ENCODE results near the gene FANCC. TPM values are rescaled to one million over a fixed set of nuclear protein-coding genes. Genes with fewer than 3 reads are reported as not detected.

Gene FANCC
- total RNA-seq, 1 donor, result 5.4 TPM

- Histone ChIP-seq H3K27me3 (ENCODE audit: insufficient read depth, low read length) (no peaks in the 10 kb centered on the region), H4K20me1 (ENCODE audit: insufficient read depth, low read length) (peaks cover 3% of the 10 kb centered on the region), H3K27ac (ENCODE audit: low read depth, low read length) (no peak overlapping the region), H3K79me2 (ENCODE audit: insufficient read depth, low read length) (peaks cover 8% of the 10 kb centered on the region), H3K9me3 (ENCODE audit: low read depth, low read length) (no peaks in the 10 kb centered on the region), H3K36me3 (ENCODE audit: insufficient read depth, low read length) (peaks cover 23% of the 10 kb centered on the region), H2AFZ (ENCODE audit: low read length) (no peak overlapping the region), H3K4me1 (ENCODE audit: insufficient read depth, low read length) (peaks cover 24% of the 10 kb centered on the region), H3K4me2 (ENCODE audit: insufficient read depth, low read length) (no peak overlapping the region), H3K4me3 (ENCODE audit: insufficient read depth, low read length) (no peak overlapping the region)
- TF ChIP-seq CTCF (IDR thresholded peaks at IDR 0.05; ENCODE audit: extremely low read depth, low read depth, low read length), result no peak
- DNase-seq (ENCODE audit: insufficient read length, low spot score, missing footprints), result peak; percentile 42
These were observed 212.5 kb downstream of the FANCC start for GRCh38 chr9:95104980-95105379.

- Histone ChIP-seq H3K4me1 (ENCODE audit: insufficient read depth, low read length) (peaks cover 28% of the 10 kb centered on the region), H3K27ac (ENCODE audit: low read depth, low read length) (no peak overlapping the region), H3K4me2 (ENCODE audit: insufficient read depth, low read length) (no peak overlapping the region), H3K9me3 (ENCODE audit: low read depth, low read length) (no peaks in the 10 kb centered on the region), H2AFZ (ENCODE audit: low read length) (no peak overlapping the region), H3K79me2 (ENCODE audit: insufficient read depth, low read length) (peaks cover 11% of the 10 kb centered on the region), H3K36me3 (ENCODE audit: insufficient read depth, low read length) (peaks cover 19% of the 10 kb centered on the region), H4K20me1 (ENCODE audit: insufficient read depth, low read length) (peaks cover 3% of the 10 kb centered on the region), H3K4me3 (ENCODE audit: insufficient read depth, low read length) (no peak overlapping the region), H3K27me3 (ENCODE audit: insufficient read depth, low read length) (no peaks in the 10 kb centered on the region)
- no peak for TF ChIP-seq CTCF (IDR thresholded peaks at IDR 0.05; ENCODE audit: extremely low read depth, low read depth, low read length)
- peak; percentile 44 for DNase-seq (ENCODE audit: insufficient read length, low spot score, missing footprints)
These were observed 212.9 kb downstream of the FANCC start for GRCh38 chr9:95104581-95104960.

GRCh38 chr9:95103871-95104580 lies 213.5 kb downstream of the FANCC start:
- Histone ChIP-seq H3K4me3 (ENCODE audit: insufficient read depth, low read length) (no peak overlapping the region), H2AFZ (ENCODE audit: low read length) (no peak overlapping the region), H3K9me3 (ENCODE audit: low read depth, low read length) (no peaks in the 10 kb centered on the region), H3K79me2 (ENCODE audit: insufficient read depth, low read length) (peaks cover 11% of the 10 kb centered on the region), H3K27ac (ENCODE audit: low read depth, low read length) (no peak overlapping the region), H3K36me3 (ENCODE audit: insufficient read depth, low read length) (peaks cover 17% of the 10 kb centered on the region), H3K27me3 (ENCODE audit: insufficient read depth, low read length) (no peaks in the 10 kb centered on the region), H3K4me1 (ENCODE audit: insufficient read depth, low read length) (peaks cover 28% of the 10 kb centered on the region), H4K20me1 (ENCODE audit: insufficient read depth, low read length) (peaks cover 3% of the 10 kb centered on the region), H3K4me2 (ENCODE audit: insufficient read depth, low read length) (no peak overlapping the region)
- peak; percentile 76 for DNase-seq (ENCODE audit: insufficient read length, low spot score, missing footprints)
- no peak for TF ChIP-seq CTCF (IDR thresholded peaks at IDR 0.05; ENCODE audit: extremely low read depth, low read depth, low read length)

- H3K27ac ChIP-seq (ENCODE audit: low read depth, low read length), result no peak overlapping the region
- DNase-seq (ENCODE audit: insufficient read length, low spot score, missing footprints), result peak; percentile 84
- peaks cover 3% of the 10 kb centered on the region for H4K20me1 ChIP-seq (ENCODE audit: insufficient read depth, low read length)
- no peak overlapping the region for H3K4me2 ChIP-seq (ENCODE audit: insufficient read depth, low read length)
- no peaks in the 10 kb centered on the region for H3K27me3 ChIP-seq (ENCODE audit: insufficient read depth, low read length)
- no peak overlapping the region for H2AFZ ChIP-seq (ENCODE audit: low read length)
- H3K4me3 ChIP-seq (ENCODE audit: insufficient read depth, low read length), result no peak overlapping the region
- H3K36me3 ChIP-seq (ENCODE audit: insufficient read depth, low read length), result peaks cover 17% of the 10 kb centered on the region
- peaks cover 24% of the 10 kb centered on the region for H3K4me1 ChIP-seq (ENCODE audit: insufficient read depth, low read length)
- peaks cover 11% of the 10 kb centered on the region for H3K79me2 ChIP-seq (ENCODE audit: insufficient read depth, low read length)
- no peak for TF ChIP-seq CTCF (IDR thresholded peaks at IDR 0.05; ENCODE audit: extremely low read depth, low read depth, low read length)
- H3K9me3 ChIP-seq (ENCODE audit: low read depth, low read length), result no peaks in the 10 kb centered on the region
These were observed 214.2 kb downstream of the FANCC start for GRCh38 chr9:95103281-95103771.

Data from osteoblast (primary cell).